IgD-negative memory B cell (primary cell): ENCODE measurements around the gene CCND1. TPM values are rescaled to one million over a fixed set of nuclear protein-coding genes. Genes with fewer than 3 reads are reported as not detected.
A peak's percentile ranks its signal among the peaks of the same experiment; 100 is the strongest.

Experiments used
- H3K27ac Mint-ChIP-seq, 3 donors: one replicate each; pipeline ENCODE4 v1.8.0; 2020 to 2022; ENCODE audit warnings: mild to moderate bottlenecking in 3 of 3, mixed read lengths in 3 of 3, moderate library complexity in 1 of 3
- H3K27me3 Mint-ChIP-seq: one replicate; pipeline ENCODE4 v1.8.0; 2021; ENCODE audit warnings: mixed read lengths
- H3K36me3 Mint-ChIP-seq: one replicate; pipeline ENCODE4 v1.8.0; 2020; ENCODE audit warnings: mild to moderate bottlenecking, mixed read lengths
- H3K4me1 Mint-ChIP-seq, 3 donors: one replicate each; pipeline ENCODE4 v1.8.0; 2020 to 2022; ENCODE audit warnings: mixed read lengths in 3 of 3, mild to moderate bottlenecking in 1 of 3
- H3K4me3 Mint-ChIP-seq, 4 donors: one replicate each; pipeline ENCODE4 v1.8.0; 2020 to 2022; ENCODE audit warnings: mild to moderate bottlenecking in 4 of 4, mixed read lengths in 4 of 4, moderate library complexity in 3 of 4
- H3K9me3 Mint-ChIP-seq, 3 donors: one replicate each; pipeline ENCODE4 v1.8.0; 2020 to 2021; ENCODE audit warnings: mixed read lengths in 3 of 3, mild to moderate bottlenecking in 1 of 3
- polyA plus RNA-seq: library from polyadenylated mRNA; unstranded; fragments of 300-500 nt; fragmentation: Illumina TruSeq; gene quantifications from one replicate; pipeline ENCODE4 v1.2.3, GENCODE V29; 2021

The CCND1 gene
- polyA plus RNA-seq, 1 donor from 2014 or later = 9.6 TPM

GRCh38 chr11:69703453-69703767 lies 62.5 kb downstream of the CCND1 start:
- H3K36me3 Mint-ChIP-seq = no peaks in the 10 kb centered on the region
- H3K9me3 Mint-ChIP-seq = no peaks in the 10 kb centered on the region
- H3K27ac Mint-ChIP-seq = no peak overlapping the region
- H3K4me1 Mint-ChIP-seq = peaks cover 3 to 8% (median 7%) of the 10 kb centered on the region in 3 donors
- H3K27me3 Mint-ChIP-seq = peaks cover 46% of the 10 kb centered on the region
- H3K4me3 Mint-ChIP-seq = peak overlapping the region in 1 of 4 donors; percentile 33

Other genes starting within 250 kb of the CCND1 start
- not detected for gene LINC01488, start 159.5 kb upstream of the CCND1 start, polyA plus RNA-seq
- 14.0 TPM for gene LTO1, start 34.2 kb downstream of the CCND1 start, polyA plus RNA-seq
- not detected for gene FGF19, start 62.9 kb downstream of the CCND1 start, polyA plus RNA-seq
- gene FGF4, start 134.2 kb downstream of the CCND1 start, polyA plus RNA-seq = not detected
- gene FGF3, start 178.3 kb downstream of the CCND1 start, polyA plus RNA-seq = not detected